Measurements from ENCODE around the gene BRIX1.

BRIX1 gene

GRCh38 chr5:34929720-34930461 lies 14.4 kb downstream of the BRIX1 start:
- no peak for TF ChIP-seq CTCF (IDR thresholded peaks at IDR 0.05; ENCODE audit: low read depth, low read length)
- peak overlapping the region; percentile 78 to 81 for H3K4me3 ChIP-seq (replicated peaks in 1 of 2; ENCODE audit: low read depth in 2 of 2, low read length in 2 of 2)

GRCh38 chr5:34930462-34930844 lies 14.9 kb downstream of the BRIX1 start:
- peak; percentile 20 to 54 for DNase-seq (ENCODE audit: low read depth in 2 of 2)
- no peak for TF ChIP-seq CTCF (IDR thresholded peaks at IDR 0.05; ENCODE audit: low read depth, low read length)
- peak overlapping the region; percentile 78 to 81 for H3K4me3 ChIP-seq (replicated peaks in 1 of 2; ENCODE audit: low read depth in 2 of 2, low read length in 2 of 2)

More at GRCh38 chr5:34929720-34930461, 14.4 kb downstream of the BRIX1 start:
- DNase-seq (ENCODE audit: low read depth in 2 of 2), result peak; percentile 78 to 87

- DNase-seq (ENCODE audit: low read depth in 2 of 2), result no peak
- peak overlapping the region; percentile 78 to 81 for H3K4me3 ChIP-seq (replicated peaks in 1 of 2; ENCODE audit: low read depth in 2 of 2, low read length in 2 of 2)
- no peak for TF ChIP-seq CTCF (IDR thresholded peaks at IDR 0.05; ENCODE audit: low read depth, low read length)
Measured at GRCh38 chr5:34930870-34931269, 15.4 kb downstream of the BRIX1 start.

GRCh38 chr5:34932947-34933346 lies 17.4 kb downstream of the BRIX1 start:
- DNase-seq (ENCODE audit: low read depth in 2 of 2), result no peak
- TF ChIP-seq CTCF (IDR thresholded peaks at IDR 0.05; ENCODE audit: low read depth, low read length), result no peak
- no peak overlapping the region for H3K4me3 ChIP-seq (replicated peaks in 1 of 2; ENCODE audit: low read depth in 2 of 2, low read length in 2 of 2)

- TF ChIP-seq CTCF (IDR thresholded peaks at IDR 0.05; ENCODE audit: low read depth, low read length), result no peak
- no peak for DNase-seq (ENCODE audit: low read depth in 2 of 2)
- H3K4me3 ChIP-seq (replicated peaks in 1 of 2; ENCODE audit: low read depth in 2 of 2, low read length in 2 of 2), result no peak overlapping the region
Measured at GRCh38 chr5:34941936-34942335, 26.4 kb downstream of the BRIX1 start.

- H3K4me3 ChIP-seq (replicated peaks in 1 of 2; ENCODE audit: low read depth in 2 of 2, low read length in 2 of 2), result no peak overlapping the region
- no peak for DNase-seq (ENCODE audit: low read depth in 2 of 2)
- no peak for TF ChIP-seq CTCF (IDR thresholded peaks at IDR 0.05; ENCODE audit: low read depth, low read length)
Measured at GRCh38 chr5:34944044-34944443, 28.5 kb downstream of the BRIX1 start.
